Pancreas (tissue), 10 donors: ENCODE results near the gene ZNF280B. TPM values are rescaled to one million over a fixed set of nuclear protein-coding genes. Genes with fewer than 3 reads are reported as not detected.

Source experiments
- ATAC-seq, 4 donors: fragments of 200-7000 bp; cut with Tn5 transposase; one replicate each; pipeline versions ENCODE4 v1.8.0 to v1.9.1; 2020; ENCODE audit warnings: mild to moderate bottlenecking in 4 of 4, moderate library complexity in 4 of 4
- DNase-seq, 6 donors: peaks; one replicate each; pipeline ENCODE4 v3.0.0-alpha.2; 2020
- FAIRE-seq: peaks from 2 replicates; lab custom pipeline; 2012; peaks lifted over from hg19 to GRCh38; lab: Jason Lieb, UNC
- H3K27ac ChIP-seq, 4 donors: fragments of 200-600 bp; sonication (generic); 1 replicate in 3 of 4; 2 replicates in 1 of 4; pipeline versions ENCODE4 v1.5.0 to v1.8.0; 2020
- H3K27me3 ChIP-seq, 4 donors: fragments of 200-600 bp; one replicate each; pipeline ENCODE4 v1.8.0; 2021
- H3K36me3 ChIP-seq, 3 donors: fragments of 200-600 bp; sonication (generic) in 1 of 3; one replicate each; pipeline versions ENCODE4 v1.5.0 to v1.8.0; 2020 to 2021
- H3K4me1 ChIP-seq, 3 donors: fragments of 200-600 bp; one replicate each; pipeline ENCODE4 v1.8.0; 2021
- H3K4me3 ChIP-seq, 4 donors: fragments of 200-600 bp; sonication (generic) in 2 of 4; one replicate each; pipeline versions ENCODE4 v1.5.0 to v1.8.0; 2020 to 2021
- H3K9me3 ChIP-seq, 4 donors: fragments of 200-600 bp; one replicate each; pipeline ENCODE4 v1.8.0; 2021
- WGBS, 2 donors: extraction: QIAGEN DNeasy Blood & Tissue Kit; methylation state at CpG; one replicate each; pipeline ENCODE4 v1.1.7; 2013; 5-methylcytosine and 5-hydroxymethylcytosine counted together
- intact Hi-C, 3 donors: fragments of 100-400 bp; cut with DNase I; formaldehyde crosslinking; loops; one replicate each; pipeline versions ENCODE4 v1.11.1 to v1.14.2; 2022
- polyA plus RNA-seq, 2 donors: library from polyadenylated mRNA; stranded (reverse); fragments of 200-250 nt; gene quantifications; one replicate each; pipeline ENCODE4 v1.2.3, GENCODE V29; 2013
- total RNA-seq, 6 donors: library from RNA; stranded (reverse); fragmentation: NEBNext Ultra II Directional in 4 of 6; extraction: Animal tissue kit (Norgen Biotek cat#: 25700) in 4 of 6; gene quantifications; one replicate each; pipeline versions ENCODE4 v1.2.1 to v1.2.4, GENCODE V29; 2021 to 2023
- TF ChIP-seq, protein P1 (sequence below), 4 donors: fragments of 200-600 bp; sonication (generic) in 3 of 4; IDR thresholded peaks; one replicate each; pipeline versions ENCODE4 v1.5.0 to v1.8.0; 2021; ENCODE audit warnings: antibody characterized with exemption in 4 of 4
- donor health status: healthy with polysubstance abuse.
- donor health status: DM: no; HTN: no; CAD: no; lungs with moderate emphysema.
- donor health status: DM: no; HTN: no; CAD: no.
- donor health status: control.
- donor health status: control.
- donor health status: Bipolar disorder and iron deficiency.
- donor health status: DM: yes; HTN: yes; CAD: no.
- donor health status: DM: no; HTN: no; CAD: no.
- donor health status: DM: no; HTN: no; CAD: no.
- donor health status: DM: yes; HTN: yes; CAD: no.

Gene ZNF280B
- total and polyA plus RNA-seq, 8 donors: 0.38 to 1.3 (median 0.89) TPM

DNA sequence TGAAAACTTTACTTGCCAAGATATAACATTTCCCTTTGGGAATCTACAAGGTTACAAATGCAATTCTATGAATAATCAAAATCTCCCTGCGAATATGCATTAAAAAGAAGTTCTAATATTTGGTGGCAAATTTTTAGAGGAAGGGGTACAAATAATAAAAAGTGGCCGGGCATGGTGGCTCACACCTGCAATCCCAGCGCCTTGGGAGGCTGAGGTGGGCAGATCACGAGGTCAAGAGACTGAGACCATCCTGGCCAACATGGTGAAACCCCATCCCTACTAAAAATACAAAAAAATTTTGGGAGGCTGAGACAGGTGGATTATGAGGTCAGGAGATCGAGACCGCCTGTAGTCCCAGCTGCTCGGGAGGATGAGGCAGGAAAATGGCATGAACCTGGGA, 47.0 kb downstream of the ZNF280B start:
- Histone ChIP-seq H3K9me3 (no peaks in the 10 kb centered on the region), H3K36me3 (no peaks in the 10 kb centered on the region), H3K27me3 (peaks cover 0 to 8% (median 4%) of the 10 kb centered on the region in 4 donors), H3K4me1 (no peaks in the 10 kb centered on the region), H3K4me3 (no peak overlapping the region), H3K27ac (no peak overlapping the region)
- 60 to 66% methylated on average over 7 of the region's 7 CpGs for WGBS, 2 donors
- ATAC-seq: no peak
- TF ChIP-seq, protein P1, sequence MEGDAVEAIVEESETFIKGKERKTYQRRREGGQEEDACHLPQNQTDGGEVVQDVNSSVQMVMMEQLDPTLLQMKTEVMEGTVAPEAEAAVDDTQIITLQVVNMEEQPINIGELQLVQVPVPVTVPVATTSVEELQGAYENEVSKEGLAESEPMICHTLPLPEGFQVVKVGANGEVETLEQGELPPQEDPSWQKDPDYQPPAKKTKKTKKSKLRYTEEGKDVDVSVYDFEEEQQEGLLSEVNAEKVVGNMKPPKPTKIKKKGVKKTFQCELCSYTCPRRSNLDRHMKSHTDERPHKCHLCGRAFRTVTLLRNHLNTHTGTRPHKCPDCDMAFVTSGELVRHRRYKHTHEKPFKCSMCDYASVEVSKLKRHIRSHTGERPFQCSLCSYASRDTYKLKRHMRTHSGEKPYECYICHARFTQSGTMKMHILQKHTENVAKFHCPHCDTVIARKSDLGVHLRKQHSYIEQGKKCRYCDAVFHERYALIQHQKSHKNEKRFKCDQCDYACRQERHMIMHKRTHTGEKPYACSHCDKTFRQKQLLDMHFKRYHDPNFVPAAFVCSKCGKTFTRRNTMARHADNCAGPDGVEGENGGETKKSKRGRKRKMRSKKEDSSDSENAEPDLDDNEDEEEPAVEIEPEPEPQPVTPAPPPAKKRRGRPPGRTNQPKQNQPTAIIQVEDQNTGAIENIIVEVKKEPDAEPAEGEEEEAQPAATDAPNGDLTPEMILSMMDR (IDR thresholded peaks at IDR 0.05): no peak
- DNase-seq: no peak
- no peak for FAIRE-seq
- intact Hi-C loops: loop anchor here in 1 of 3 donors (10.0 kb wide), 1 partner anchor 493 kb away; no protein-coding TSS in a partner anchor

DNA sequence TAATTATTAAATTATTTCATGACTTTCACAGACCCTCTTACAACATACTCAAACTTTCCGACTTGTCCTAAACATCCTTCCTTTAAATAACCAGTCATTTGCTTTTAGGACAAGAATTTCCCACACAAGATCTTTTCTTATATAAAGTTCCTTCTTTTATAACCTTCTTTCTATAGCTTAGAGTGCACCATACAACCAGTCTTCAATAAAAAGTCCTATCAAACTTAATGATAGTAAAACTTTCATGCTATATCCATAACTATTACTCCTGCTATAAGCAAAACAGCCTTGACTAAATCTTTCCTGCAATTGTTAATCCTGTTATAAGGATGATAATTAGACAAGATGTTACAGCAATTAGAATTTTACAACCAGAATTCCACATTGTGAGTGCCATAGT, 47.4 kb downstream of the ZNF280B start:
- no peak for ATAC-seq

DNA sequence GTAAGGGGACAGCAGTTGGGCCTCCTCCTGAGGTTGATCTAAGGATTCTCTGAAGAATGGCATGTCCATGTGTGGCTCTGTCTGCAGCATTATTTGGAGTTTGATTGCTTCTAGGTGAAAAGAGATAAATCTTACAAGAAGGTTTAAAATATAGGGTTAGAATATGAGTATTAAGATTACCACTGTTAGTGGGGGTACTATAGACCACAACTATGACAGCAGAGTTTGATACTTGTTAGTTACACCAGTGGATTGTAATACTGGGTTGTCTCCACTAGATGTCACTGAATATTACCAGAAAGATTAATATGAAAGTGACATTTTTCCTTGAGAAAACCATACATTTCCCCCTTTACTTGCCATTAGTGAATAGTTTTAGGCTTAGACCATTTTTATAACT, 47.9 kb downstream of the ZNF280B start:
- peaks cover 0 to 8% (median 4%) of the 10 kb centered on the region in 4 donors for H3K27me3 ChIP-seq
- H3K36me3 ChIP-seq: no peaks in the 10 kb centered on the region
- ATAC-seq (no peak), FAIRE-seq (no peak), DNase-seq (no peak)
- no peaks in the 10 kb centered on the region for H3K4me1 ChIP-seq
- no peak overlapping the region for H3K4me3 ChIP-seq
- intact Hi-C loops: loop anchor here in 1 of 3 donors (10.0 kb wide), 1 partner anchor 494 kb away; no protein-coding TSS in a partner anchor
- H3K27ac ChIP-seq: no peak overlapping the region
- TF ChIP-seq, protein P1 (IDR thresholded peaks at IDR 0.05): no peak
- H3K9me3 ChIP-seq: no peaks in the 10 kb centered on the region

More for the DNA sequence above, 47.4 kb downstream of the ZNF280B start:
- WGBS, 2 donors: 46 to 63% methylated on average over 1 of the region's 1 CpG
- H3K27ac ChIP-seq: no peak overlapping the region
- no peaks in the 10 kb centered on the region for H3K9me3 ChIP-seq
- FAIRE-seq: no peak
- no peaks in the 10 kb centered on the region for H3K4me1 ChIP-seq
- intact Hi-C loops: loop anchor here in 1 of 3 donors (10.0 kb wide), 1 partner anchor 494 kb away; no protein-coding TSS in a partner anchor
- peaks cover 0 to 8% (median 4%) of the 10 kb centered on the region in 4 donors for H3K27me3 ChIP-seq
- H3K4me3 ChIP-seq: no peak overlapping the region
- TF ChIP-seq, protein P1 (IDR thresholded peaks at IDR 0.05): no peak
- DNase-seq: no peak
- no peaks in the 10 kb centered on the region for H3K36me3 ChIP-seq

DNA sequence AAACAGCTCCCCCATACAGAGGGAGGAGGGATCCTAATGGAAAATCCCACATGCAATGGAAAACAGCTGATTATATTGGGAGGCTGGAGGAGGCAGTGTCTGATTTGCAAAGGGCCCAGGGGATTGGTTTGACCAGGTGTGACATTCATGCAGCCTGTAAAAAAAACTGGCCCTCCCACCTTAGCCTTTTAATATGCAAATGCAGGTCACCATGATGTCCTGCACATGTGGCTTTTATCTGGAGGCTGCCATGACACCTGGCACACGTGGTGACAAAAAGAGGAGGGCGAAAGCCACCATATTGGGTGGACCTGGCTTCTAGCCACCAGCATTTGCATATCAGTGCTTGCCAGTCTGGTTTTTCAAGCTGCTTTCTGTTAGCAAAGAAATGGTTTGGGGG, 48.5 kb downstream of the ZNF280B start:
- Histone ChIP-seq H3K36me3 (no peaks in the 10 kb centered on the region), H3K27ac (no peak overlapping the region), H3K4me1 (no peaks in the 10 kb centered on the region), H3K27me3 (peaks cover 0 to 8% (median 4%) of the 10 kb centered on the region in 4 donors), H3K9me3 (no peaks in the 10 kb centered on the region), H3K4me3 (no peak overlapping the region)
- TF ChIP-seq, protein P1 (IDR thresholded peaks at IDR 0.05): no peak
- no peak for ATAC-seq
- 55 to 72% methylated on average over 2 of the region's 2 CpGs for WGBS, 2 donors
- no peak for DNase-seq
- no peak for FAIRE-seq
- intact Hi-C loops: loop anchor here in 1 of 3 donors (10.0 kb wide), 1 partner anchor 495 kb away; no protein-coding TSS in a partner anchor

DNA sequence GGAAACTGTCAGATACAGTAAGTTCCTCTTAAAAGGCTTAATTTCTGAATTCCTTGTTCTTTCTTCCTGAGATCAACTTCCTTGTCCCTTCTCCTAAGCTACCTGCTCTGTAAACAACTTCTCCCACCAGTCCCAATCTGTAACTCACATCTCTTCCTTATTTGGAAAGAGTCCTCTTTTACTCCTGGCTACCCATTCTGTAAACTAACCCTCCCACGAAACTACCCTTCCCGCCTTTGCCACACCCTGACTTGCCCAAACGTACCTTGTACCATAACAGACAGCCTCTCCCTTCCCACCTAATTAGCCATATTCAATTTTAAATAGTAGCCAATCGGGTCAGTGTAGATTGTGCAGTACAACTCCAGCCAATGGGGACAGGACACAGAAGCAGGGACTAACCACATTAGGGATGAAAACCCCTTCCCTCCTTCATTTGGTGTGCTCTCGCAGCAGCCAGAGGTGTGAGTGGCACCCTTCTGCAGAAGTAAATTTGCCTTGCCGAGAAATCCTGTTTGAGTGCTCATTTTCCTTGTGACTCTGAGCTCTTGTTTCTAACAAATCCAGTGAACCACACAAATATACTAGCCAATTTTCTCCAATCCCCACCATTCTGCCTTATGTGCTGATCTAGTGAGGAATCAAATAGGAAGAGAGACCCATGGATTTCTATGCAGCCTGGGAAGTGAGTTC, 49.5 kb downstream of the ZNF280B start:
- ATAC-seq: no peak
- no peak overlapping the region for H3K4me3 ChIP-seq
- no peak overlapping the region for H3K27ac ChIP-seq
- H3K4me1 ChIP-seq: no peaks in the 10 kb centered on the region
- intact Hi-C loops: no loop called here
- no peaks in the 10 kb centered on the region for H3K36me3 ChIP-seq
- WGBS, 2 donors: 70 to 80% methylated on average over 6 of the region's 6 CpGs
- H3K9me3 ChIP-seq: no peaks in the 10 kb centered on the region
- no peak for DNase-seq
- FAIRE-seq: no peak
- peaks cover 0 to 8% (median 4%) of the 10 kb centered on the region in 4 donors for H3K27me3 ChIP-seq
- TF ChIP-seq, protein P1 (IDR thresholded peaks at IDR 0.05): no peak
